OCI-LY7 (cell line): ENCODE results near the gene LRRC75B. TPM values are rescaled to one million over a fixed set of nuclear protein-coding genes. Genes with fewer than 3 reads are reported as not detected.

Source experiments
- BruUV-seq: library from RNA; stranded (reverse); fragments of 400-500 nt; replicated peaks from 2 replicates; lab custom pipeline; 2021; lab: Mats Ljungman, UMichigan
- CTCF ChIA-PET: fragments of 300-600 bp; sonication (Branson Sonifier 250); formaldehyde crosslinking; loops from one replicate; lab custom pipeline; 2022; ENCODE audit warnings: antibody characterized with exemption; ENCODE audit not compliant: unreplicated experiment; lab: Charles Lee
- POLR2A ChIA-PET: fragments of 300-600 bp; sonication (Branson Sonifier 250); formaldehyde crosslinking; loops from one replicate; lab custom pipeline; 2022; ENCODE audit warnings: antibody characterized with exemption; lab: Charles Lee
- DNase-seq: peaks from one replicate; pipeline ENCODE4 v3.0.0-alpha.2; 2015; ENCODE audit warnings: low spot score
- H2AFZ ChIP-seq: fragments of 200-600 bp; sonication (generic), shearing (Covaris generic); 2 replicates; pipeline ENCODE4 v1.6.1; 2014; ENCODE audit warnings: mild to moderate bottlenecking, antibody characterized with exemption, low read length, moderate library complexity
- H3K27ac ChIP-seq: fragments of 200-600 bp; sonication (generic); 2 replicates; pipeline ENCODE4 v1.5.1; 2014; ENCODE audit warnings: mixed run types, low read depth, mild to moderate bottlenecking, moderate library complexity, low read length, inconsistent platforms; ENCODE audit not compliant: poor library complexity, severe bottlenecking
- H3K36me3 ChIP-seq: fragments of 200-600 bp; sonication (generic); 2 replicates; pipeline ENCODE4 v1.6.1; 2014; ENCODE audit warnings: mild to moderate bottlenecking, antibody characterized with exemption, low read length, moderate library complexity, mixed read lengths; ENCODE audit not compliant: insufficient read depth
- H3K4me1 ChIP-seq: fragments of 200-600 bp; sonication (generic); 2 replicates; pipeline ENCODE4 v1.5.1; 2014; ENCODE audit warnings: mild to moderate bottlenecking, low read length; ENCODE audit not compliant: insufficient read depth, poor library complexity, severe bottlenecking
- H3K4me2 ChIP-seq: fragments of 200-600 bp; sonication (generic); 2 replicates; pipeline ENCODE4 v1.6.1; 2014; ENCODE audit warnings: mild to moderate bottlenecking, low read length
- H3K4me3 ChIP-seq: fragments of 200-600 bp; sonication (generic); 2 replicates; pipeline ENCODE4 v1.5.1; 2014; ENCODE audit warnings: mild to moderate bottlenecking, low read depth, low read length; ENCODE audit not compliant: poor library complexity, severe bottlenecking
- H3K79me2 ChIP-seq: fragments of 200-600 bp; sonication (generic); 2 replicates; pipeline ENCODE4 v1.6.1; 2016; ENCODE audit warnings: low read depth, mild to moderate bottlenecking, low read length, moderate library complexity, mixed read lengths; ENCODE audit not compliant: insufficient read depth
- H3K9me2 ChIP-seq: fragments of 200-600 bp; sonication (generic); 2 replicates; pipeline ENCODE4 v1.6.1; 2016; ENCODE audit warnings: mild to moderate bottlenecking, low read length, mixed read lengths; ENCODE audit not compliant: insufficient read depth
- H3K9me3 ChIP-seq: fragments of 200-600 bp; sonication (generic); 2 replicates; pipeline ENCODE4 v1.6.1; 2014; ENCODE audit warnings: mild to moderate bottlenecking, mixed run types, low read length, mixed read lengths
- H4K20me1 ChIP-seq: fragments of 200-600 bp; sonication (generic); 2 replicates; pipeline ENCODE4 v1.6.1; 2014; ENCODE audit warnings: mild to moderate bottlenecking, antibody characterized with exemption, low read length, moderate library complexity, mixed read lengths; ENCODE audit not compliant: insufficient read depth
- CTCF ChIP-seq: fragments of 200-600 bp; sonication (generic); conservative IDR thresholded peaks from 2 replicates; pipeline ENCODE4 v1.5.1; 2014; ENCODE audit warnings: mild to moderate bottlenecking, antibody characterized with exemption, low read length, moderate library complexity, mixed read lengths
- EZH2phosphoT487 ChIP-seq: fragments of 200-600 bp; sonication (generic); IDR thresholded peaks from 2 replicates; pipeline ENCODE4 v1.6.1; 2018; ENCODE audit warnings: low read depth, borderline replicate concordance, mild to moderate bottlenecking, mixed run types, antibody characterized with exemption, low read length, moderate library complexity, mixed read lengths
- intact Hi-C: fragments of 100-400 bp; cut with micrococcal nuclease; formaldehyde crosslinking; loops from one replicate; pipeline ENCODE4 v1.10.0; 2022; ENCODE audit not compliant: unreplicated experiment
- total RNA-seq, 2 experiments: library from RNA; depleted of rRNA in 1 of 2; stranded (reverse); fragments of >200 nt in 1 of 2; shearing (Covaris generic) in 1 of 2; gene quantifications; 2 replicates each; pipeline ENCODE4 v1.2.3, GENCODE V29; 2014 to 2022

Gene LRRC75B
- total RNA-seq, 2 experiments from 2014 or later: not detected

- intact Hi-C loops: no loop called here
- no TSS peak for BruUV-seq
- Histone ChIP-seq H3K4me3 (no peak overlapping the region), H3K4me1 (no peaks in the 10 kb centered on the region), H4K20me1 (no peaks in the 10 kb centered on the region), H3K9me3 (no peaks in the 10 kb centered on the region), H3K9me2 (no peaks in the 10 kb centered on the region), H2AFZ (no peak overlapping the region), H3K4me2 (no peak overlapping the region), H3K27ac (no peak overlapping the region), H3K36me3 (peaks cover 66% of the 10 kb centered on the region), H3K79me2 (no peaks in the 10 kb centered on the region)
- ChIA-PET POLR2A (interaction anchor here (0.6 kb wide), 1 partner anchor 85 kb away, joined by 3 read pairs; no protein-coding TSS in a partner anchor), CTCF (no interaction called here)
- DNase-seq: no peak
- TF ChIP-seq EZH2phosphoT487 (no peak), CTCF (no peak)
Measured at GRCh38 chr22:24541681-24542515, 51.0 kb downstream of the LRRC75B start.

- Histone ChIP-seq H3K4me1 (no peaks in the 10 kb centered on the region), H4K20me1 (no peaks in the 10 kb centered on the region), H3K4me3 (no peak overlapping the region), H3K9me2 (no peaks in the 10 kb centered on the region), H3K4me2 (no peak overlapping the region), H3K36me3 (peaks cover 58% of the 10 kb centered on the region), H3K27ac (no peak overlapping the region), H3K79me2 (no peaks in the 10 kb centered on the region), H3K9me3 (no peaks in the 10 kb centered on the region), H2AFZ (no peak overlapping the region)
- ChIA-PET POLR2A (no interaction called here), CTCF (no interaction called here)
- DNase-seq: no peak
- intact Hi-C loops: no loop called here
- TF ChIP-seq EZH2phosphoT487 (no peak), CTCF (no peak)
- BruUV-seq: TSS peak; percentile 86
Measured at GRCh38 chr22:24540470-24540869, 52.4 kb downstream of the LRRC75B start.

- no peak overlapping the region for H3K4me3 ChIP-seq
- TF ChIP-seq CTCF (no peak), EZH2phosphoT487 (no peak)
- ChIA-PET POLR2A (no interaction called here), CTCF (no interaction called here)
- no TSS peak for BruUV-seq
- H3K4me1 ChIP-seq: no peaks in the 10 kb centered on the region
- H2AFZ ChIP-seq: no peak overlapping the region
- no peak overlapping the region for H3K27ac ChIP-seq
- intact Hi-C loops: no loop called here
- H3K79me2 ChIP-seq: no peaks in the 10 kb centered on the region
- H3K36me3 ChIP-seq: peaks cover 18% of the 10 kb centered on the region
- H3K9me2 ChIP-seq: no peaks in the 10 kb centered on the region
- no peaks in the 10 kb centered on the region for H3K9me3 ChIP-seq
- DNase-seq: no peak
- no peaks in the 10 kb centered on the region for H4K20me1 ChIP-seq
- no peak overlapping the region for H3K4me2 ChIP-seq
Measured at GRCh38 chr22:24536089-24536488, 56.8 kb downstream of the LRRC75B start.
